GM10266 (cell line): ENCODE measurements around the gene ZNF512B.

Experiments used
- DNase-seq: peaks from one replicate; pipeline ENCODE4 v3.0.0; 2012; ENCODE audit errors: extremely low spot score
- CTCF ChIP-seq: IDR thresholded peaks from 2 replicates; pipeline ENCODE4 v1.5.1; 2012; ENCODE audit warnings: mild to moderate bottlenecking, low read depth; ENCODE audit not compliant: control insufficient read depth, insufficient read depth; ENCODE audit errors: missing control alignments

Gene ZNF512B

GRCh38 chr20:63958964-63959698 lies 10.6 kb downstream of the ZNF512B start:
- DNase-seq = no peak
- no peak for TF ChIP-seq CTCF

- no peak for DNase-seq
- TF ChIP-seq CTCF = no peak
Observed at GRCh38 chr20:63958471-63958870, 11.3 kb downstream of the ZNF512B start.

- no peak for TF ChIP-seq CTCF
- DNase-seq = no peak
Observed at GRCh38 chr20:63957690-63958441, 11.9 kb downstream of the ZNF512B start.

- DNase-seq = peak; percentile 80
- TF ChIP-seq CTCF = no peak
Observed at GRCh38 chr20:63957004-63957689, 12.6 kb downstream of the ZNF512B start.

GRCh38 chr20:63956664-63957003 lies 13.1 kb downstream of the ZNF512B start:
- no peak for TF ChIP-seq CTCF
- no peak for DNase-seq

- peak; percentile 95 for DNase-seq
- no peak for TF ChIP-seq CTCF
Observed at GRCh38 chr20:63955827-63956663, 13.7 kb downstream of the ZNF512B start, which contains the start of gene UCKL1. Gene UCKL1 (minus strand): TSS chr20:63956416. CDS start chr20:63956372, 44 bp downstream.
